HG03108 (cell line): ENCODE data around the gene ATP8A2.
"Not testable (repeated sequence)": the region's sequence is repeated elsewhere in the genome, so short reads cannot be mapped to it uniquely, and the experiment has no call there.

ENCODE experiments used
- ATAC-seq: cut with Tn5 transposase; IDR thresholded peaks from one replicate; pipeline ENCODE4 v1.9.1; 2021; ENCODE audit warnings: moderate library complexity; ENCODE audit not compliant: unreplicated experiment

Gene ATP8A2

DNA sequence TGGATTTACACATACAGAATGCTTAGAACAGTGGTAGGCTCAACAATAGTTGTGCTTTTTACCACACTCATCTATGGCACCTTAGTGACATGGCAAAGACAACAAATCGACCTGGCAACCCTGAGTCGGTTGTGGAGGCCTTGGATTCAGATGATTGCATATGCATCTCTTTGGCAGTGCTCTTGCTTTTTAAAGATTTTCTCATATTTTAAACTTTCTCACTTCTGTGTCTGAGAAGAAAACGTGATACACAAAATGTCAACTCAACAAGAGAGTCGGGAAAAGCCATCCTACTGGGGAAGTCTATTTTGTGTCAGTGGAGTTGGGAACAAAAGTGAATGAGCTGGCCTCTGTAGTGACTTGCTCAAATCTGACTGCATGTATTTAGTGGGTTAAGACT lies 85.8 kb downstream of the ATP8A2 start:
- ATAC-seq = no peak

DNA sequence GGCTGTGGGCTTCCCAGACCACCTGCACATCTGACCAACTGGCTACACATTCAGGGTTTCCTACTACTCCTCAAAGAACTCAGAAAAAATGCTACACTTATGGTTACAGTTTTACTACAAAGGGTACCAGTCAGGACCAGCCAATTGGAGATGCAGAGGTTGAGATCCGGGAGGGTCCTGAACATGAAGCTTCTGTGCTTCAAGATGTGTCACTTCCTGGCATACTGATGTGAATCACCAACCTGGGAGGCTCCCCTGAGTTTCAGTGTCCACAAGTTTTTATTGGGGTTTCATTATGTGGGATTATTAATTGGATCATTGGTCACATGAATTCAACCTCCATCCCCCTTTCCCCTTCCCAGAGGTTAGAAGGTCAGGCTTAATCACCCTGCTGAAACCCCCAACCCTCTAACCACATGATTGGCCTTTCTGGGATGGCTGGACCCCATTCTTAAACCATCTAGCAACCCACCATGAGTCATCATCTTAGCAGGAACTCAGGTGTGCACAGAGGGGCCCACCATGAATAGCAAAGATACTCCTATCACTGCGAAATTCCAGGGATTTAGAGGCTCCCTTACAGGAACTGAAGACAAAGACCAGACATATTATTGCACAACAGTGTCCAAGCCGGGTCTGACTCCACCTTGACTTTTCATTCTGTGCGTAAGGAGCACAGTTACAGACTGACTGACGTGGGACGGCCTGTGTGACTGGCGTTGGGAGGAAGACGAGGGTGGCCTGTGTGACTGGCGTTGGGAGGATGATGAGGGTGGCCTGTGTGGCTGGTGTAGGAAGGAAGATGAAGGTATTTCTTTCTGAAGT lies 90.7 kb downstream of the ATP8A2 start:
- ATAC-seq = no peak

DNA sequence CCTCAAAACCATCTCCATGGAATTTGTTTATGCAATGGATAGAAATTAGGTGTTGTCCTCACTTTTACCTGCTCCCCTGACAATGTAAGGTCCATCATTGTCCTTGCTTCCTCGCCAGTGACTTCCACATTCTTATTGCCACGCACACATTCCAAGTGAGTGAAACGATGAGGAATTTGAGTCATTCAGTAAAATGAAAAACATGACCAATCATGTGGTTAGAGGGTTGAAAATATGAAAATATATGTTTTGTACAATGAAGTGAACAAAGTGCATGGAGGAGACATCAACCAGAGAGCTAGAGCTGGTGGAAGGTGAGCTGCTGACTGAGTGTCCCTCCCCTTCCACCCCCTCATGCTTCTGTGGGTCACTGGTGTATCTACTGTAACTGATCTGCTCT lies 91.7 kb downstream of the ATP8A2 start:
- no peak for ATAC-seq

DNA sequence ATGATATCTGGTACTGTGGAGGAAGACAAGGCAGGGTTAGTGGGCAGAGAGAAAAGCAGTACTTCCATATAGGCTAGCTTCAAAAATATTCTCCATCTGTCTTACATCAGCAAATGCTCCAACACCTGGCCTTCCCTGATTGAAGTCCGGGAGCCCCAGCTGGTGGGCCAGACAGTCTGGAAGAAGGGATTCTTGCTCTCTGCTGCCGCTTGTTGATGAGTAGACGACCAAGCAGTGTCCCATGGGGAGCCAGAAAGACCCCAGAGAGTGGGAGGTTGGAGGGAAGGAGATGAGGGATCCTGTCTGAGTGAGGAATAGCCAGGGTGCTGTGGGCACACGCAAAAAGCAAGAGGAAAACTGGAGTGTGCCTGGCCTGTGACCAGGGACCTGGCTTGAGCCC lies 95.1 kb downstream of the ATP8A2 start:
- no peak for ATAC-seq

DNA sequence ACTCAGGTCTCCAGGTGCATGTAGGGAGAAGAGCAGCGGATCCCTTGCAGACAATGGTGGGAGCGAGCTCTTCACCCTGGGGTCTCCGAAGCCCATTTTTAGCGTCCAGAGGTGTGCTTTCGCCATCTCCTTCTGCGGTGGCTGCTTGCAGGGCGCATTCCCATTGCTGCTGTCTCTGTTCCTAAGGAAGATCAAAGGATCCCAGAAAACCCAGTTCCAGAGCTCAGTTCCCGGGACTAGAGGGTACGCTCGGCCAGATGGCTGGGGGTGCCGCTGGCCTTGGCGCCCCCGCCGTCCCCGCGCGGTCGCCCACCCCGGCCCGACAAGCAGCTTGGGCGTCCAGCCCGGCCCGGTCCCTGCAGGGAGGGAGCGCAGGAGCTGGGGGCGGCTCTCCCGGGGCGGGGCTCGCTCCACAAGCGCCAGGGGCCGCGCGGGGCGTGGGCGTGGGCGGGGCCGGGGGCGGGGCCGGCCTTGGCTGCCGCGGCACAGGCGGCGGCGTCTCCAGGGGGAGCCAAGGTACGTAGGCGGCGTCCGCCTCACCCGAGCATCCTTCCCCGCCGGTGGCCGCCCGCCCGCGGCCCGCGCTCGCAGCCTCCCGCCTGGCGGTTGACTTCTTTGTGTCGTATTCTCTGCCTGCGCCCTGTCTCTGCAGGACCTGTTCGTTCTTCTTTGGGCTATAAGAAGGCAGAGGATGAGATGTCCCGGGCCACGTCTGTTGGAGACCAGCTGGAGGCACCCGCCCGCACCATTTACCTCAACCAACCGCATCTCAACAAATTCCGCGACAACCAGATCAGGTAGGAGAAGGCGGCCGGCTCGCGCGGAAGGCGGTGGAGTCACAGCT lies 96.8 kb downstream of the ATP8A2 start:
- no peak for ATAC-seq

DNA sequence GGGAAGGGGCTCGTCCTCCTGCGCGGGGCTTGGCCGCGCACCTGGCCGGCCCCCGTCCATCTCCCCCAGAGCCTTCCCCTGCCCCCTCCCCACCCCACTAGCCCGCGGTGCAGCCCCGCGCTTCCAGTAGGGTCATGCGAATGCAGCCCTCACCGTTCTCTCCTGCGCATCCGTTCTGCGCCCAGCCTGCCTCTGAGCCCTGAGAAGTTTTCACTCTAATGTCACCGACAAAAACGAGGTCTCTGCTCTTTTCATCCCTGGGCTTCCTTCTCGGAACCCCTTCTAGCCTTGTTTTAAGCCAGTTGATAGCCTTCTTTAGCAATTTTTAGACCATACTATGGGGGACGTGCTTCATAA lies 97.4 kb downstream of the ATP8A2 start:
- no peak for ATAC-seq

DNA sequence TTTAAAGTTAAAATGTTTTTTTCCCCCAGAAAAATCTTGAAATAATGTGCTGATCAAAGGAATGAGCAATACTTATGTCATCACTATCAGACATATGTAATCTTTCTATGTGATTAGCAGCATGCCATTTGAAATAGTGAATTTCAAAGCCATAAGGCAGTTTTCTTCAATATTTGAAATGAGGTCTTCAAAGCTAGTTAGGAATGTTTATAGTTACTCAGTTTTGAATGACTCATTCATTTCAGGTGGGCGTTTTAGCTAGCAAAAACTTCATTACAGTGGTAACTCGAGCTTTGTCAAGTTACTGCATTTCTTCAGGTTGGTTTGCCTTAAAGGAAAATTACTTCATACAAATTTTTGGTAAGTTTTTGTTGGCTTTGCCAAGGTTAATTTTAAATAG lies 102.1 kb downstream of the ATP8A2 start:
- no peak for ATAC-seq

DNA sequence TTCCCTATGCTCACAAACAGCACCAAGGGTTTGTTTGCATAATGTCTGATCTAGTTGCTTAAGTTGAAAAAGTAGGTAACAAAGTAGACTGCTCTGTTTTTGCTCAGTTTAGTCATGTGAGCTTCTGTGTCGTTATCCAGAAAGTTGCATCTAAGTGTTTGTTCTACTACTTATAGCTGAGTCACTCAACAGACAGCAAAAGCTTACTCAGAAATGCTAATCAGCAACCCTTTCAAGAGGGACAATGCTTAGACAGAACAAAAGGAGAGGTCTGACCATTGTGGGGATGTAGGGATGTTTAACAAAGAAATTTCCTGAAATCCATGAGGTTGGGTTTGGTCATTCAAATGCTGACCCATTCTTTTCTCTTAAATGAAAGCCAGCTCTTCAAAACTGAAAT lies 106.4 kb downstream of the ATP8A2 start:
- no peak for ATAC-seq

DNA sequence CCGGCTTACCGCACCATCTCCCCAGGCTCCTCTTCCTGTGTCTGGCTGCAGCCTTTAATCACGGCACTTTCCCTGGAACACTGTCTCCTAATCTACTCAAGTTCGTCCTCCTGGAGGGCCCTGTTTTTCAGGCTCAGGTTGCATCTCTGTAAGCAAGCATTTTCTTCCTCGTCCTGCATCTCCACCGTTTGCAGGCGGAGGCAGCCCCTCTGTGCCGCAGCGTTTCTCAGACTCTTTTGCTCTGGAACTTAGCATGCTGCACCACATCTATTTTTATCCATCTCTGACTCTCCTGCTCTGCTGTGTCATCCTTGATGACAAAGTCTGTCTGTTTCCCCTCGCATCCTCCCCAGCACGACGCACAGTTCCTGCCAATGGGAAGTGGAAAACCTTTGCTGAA lies 117.5 kb downstream of the ATP8A2 start:
- no peak for ATAC-seq

DNA sequence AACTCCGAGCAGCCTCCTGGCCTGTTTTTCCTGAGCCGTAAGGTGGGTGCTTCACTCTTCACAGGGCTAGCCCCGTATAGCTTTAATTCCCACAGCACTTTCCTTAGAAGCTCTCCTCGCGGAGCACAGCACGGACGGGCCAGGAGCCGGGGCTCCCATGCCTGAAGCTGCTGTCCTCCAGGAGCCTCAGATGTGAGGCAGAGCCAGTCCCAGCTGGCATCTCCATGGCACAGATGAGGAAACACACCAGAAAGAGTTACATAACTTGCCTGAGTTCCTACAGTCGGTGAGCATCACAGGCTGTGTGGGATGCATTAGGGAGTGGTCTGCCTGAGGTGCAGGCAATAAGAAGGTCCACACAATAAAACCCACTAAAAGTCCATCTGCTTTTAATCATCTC lies 118.5 kb downstream of the ATP8A2 start:
- no peak for ATAC-seq

DNA sequence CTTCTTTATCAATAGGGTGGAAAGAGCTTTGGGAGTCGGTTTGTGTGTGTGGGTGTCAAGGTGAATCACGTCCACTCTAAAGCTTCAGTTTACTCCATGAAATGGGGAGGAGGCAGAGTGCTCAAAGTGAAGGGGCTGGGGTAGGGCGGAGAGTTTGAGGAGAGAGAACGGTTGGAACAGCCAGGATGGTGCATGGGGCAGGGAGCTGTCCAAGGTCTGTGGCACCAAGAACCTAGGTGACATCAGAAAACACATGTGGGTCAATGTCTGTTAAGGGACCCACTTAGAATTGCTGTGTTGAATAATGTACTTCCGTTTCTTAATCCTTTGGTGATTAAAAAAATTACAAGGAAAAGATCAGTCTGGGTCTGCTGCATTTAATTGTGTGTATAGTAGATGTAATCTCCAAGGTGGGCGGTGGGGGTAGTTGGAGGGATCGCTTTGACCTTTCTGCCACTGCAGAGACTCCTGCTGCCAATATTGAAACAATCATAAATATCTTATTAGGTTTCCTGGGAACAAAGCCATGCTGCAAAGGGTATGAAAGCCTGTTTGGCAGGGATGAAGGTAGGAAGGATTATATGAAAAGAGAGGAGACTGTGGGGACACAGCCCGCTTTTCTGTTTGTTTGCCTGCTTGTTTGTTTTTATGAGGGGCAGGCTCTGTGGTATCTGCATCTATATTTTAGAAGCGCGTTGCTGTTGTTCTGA lies 122.3 kb downstream of the ATP8A2 start:
- no peak for ATAC-seq

DNA sequence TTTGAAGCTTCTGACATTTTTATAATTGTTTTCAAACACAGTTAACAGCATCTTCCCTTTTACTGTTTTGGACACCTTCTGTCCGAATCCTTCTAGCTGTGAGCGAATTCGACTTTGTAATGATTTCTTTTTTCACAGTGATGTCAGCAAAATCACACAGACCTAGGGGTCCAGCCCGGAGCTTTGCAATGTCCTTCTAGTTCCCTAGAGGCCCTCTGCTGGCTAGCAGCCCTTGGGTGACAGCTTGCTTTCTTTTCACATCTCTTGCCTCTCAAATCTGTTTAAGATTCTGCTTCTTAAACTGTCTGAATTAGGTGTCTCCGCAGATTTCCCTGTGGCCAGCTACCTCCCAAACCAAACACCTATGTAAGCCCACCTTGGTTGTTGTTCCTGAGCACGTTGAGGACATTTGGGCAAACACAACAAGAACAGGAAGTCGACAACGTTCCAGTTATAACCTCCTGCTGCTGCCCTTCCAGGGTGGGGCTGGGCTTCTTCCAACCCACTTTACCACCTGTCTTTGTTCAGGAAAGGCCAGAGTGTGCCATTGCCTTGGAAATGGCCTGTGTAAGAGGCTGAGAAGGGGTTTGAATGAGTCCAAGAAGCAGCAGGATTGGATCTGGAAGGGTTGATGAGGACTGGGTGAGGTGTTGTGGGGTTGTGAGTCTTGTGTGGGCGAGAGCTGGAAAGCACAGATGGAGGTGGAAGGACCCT lies 123.1 kb downstream of the ATP8A2 start:
- no peak for ATAC-seq

DNA sequence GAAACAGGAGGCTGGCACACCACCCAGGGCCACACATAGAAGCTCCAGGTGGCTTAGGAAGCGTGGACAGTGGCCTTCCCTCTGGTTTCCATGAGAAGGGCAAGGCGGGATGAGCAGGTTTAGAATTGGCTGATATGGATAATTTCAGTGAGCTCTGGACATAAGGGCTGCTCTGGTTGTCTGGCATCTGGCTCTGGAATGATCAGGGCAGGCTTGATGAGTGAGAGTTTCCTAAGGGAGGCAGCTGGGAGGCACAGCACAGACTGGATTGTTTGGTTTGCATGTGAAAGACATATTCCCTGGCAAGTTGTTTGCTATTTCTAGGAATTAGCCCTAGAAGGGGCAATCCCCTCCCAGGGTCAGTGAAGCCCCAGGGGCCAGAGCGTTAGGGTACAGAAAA lies 129.5 kb downstream of the ATP8A2 start:
- no peak for ATAC-seq

DNA sequence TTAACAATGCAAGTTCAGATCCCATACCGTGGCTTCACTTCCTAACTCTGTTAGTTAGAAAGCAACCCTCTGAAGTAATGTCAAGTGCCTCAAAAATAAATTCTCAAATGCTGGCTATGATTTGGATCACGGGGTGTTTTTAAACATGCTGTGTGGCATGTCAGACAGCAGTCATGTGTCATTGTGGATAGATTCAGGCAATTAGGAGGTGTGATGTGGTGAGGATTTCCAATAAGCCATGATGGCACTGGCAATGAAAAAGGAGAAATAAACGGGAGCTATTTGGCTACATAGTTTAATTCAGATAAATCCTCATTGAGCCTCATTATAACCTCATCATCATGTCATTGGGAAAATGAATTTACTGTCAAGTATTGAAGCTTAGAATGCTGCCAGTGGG lies 130.3 kb downstream of the ATP8A2 start:
- no peak for ATAC-seq

DNA sequence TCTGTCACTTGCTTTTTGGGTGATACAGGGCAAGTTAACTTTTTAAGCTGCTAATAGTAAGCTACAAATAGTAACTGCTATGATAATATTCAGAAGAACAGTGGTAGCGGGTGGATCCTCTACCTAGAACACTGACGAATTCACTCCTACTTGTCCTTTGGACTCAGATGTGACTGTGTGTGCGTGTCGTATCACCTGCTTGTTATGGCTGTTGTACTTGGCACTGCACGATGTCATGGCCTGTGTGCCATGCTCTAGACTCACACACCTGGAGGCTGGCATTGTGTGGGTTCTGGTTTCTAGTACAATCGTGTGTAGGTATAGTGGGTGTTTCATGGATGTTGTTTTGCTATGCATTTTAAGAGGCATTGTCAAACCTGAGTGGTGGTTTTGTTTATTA lies 130.8 kb downstream of the ATP8A2 start:
- no peak for ATAC-seq

DNA sequence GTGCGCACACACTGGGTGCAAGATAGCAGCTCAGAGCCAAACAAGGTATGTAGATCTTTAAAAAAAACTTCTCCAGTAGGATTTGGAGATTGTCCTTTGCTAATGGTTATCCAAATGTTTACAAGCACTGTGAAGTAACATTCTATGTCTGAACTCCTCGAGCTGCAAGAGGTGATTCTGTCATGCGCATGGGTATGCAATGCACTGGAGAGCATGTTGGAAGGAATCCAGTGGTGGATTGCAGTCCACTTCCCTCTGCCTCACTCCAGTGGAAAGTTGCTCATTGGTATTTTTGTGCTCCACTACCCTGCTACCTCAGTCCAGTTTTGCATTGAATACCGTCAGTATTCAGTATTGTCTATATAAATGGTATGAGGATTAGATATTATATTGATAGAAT lies 132.1 kb downstream of the ATP8A2 start:
- no peak for ATAC-seq

DNA sequence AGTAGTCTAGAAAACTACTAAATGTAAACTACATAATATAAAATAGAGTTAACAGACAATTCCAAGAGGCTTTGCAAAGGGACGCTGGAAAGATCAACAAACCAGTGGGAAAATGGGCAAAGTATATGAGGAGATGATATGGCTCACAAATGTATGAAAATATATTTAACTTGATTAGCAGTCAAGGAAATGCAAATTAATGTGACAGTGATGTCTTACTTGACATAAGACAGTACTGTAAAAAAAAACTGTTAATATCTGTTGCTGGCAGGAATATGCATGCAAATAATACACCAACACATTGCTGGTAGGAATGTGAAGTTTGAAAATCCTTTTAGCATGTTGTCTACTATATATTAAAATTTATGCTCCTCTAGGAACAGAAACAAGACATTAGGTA lies 136.1 kb downstream of the ATP8A2 start:
- ATAC-seq = no peak

DNA sequence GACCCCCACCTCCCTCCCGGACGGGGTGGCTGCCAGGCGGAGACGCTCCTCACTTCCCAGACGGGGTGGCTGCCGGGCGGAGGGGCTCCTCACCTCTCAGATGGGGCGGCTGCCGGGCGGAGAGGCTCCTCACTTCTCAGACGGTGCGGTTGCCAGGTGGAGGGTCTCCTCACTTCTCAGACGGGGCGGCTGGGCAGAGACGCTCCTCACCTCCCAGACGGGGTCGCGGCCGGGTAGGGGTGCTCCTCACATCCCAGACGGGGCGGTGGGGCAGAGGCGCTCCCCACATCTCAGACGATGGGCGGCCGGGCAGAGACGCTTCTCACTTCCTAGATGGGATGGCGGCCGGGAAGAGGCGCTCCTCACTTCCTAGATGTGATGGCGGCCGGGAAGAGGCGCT lies 141.3 kb downstream of the ATP8A2 start:
- ATAC-seq = not testable (repeated sequence)

DNA sequence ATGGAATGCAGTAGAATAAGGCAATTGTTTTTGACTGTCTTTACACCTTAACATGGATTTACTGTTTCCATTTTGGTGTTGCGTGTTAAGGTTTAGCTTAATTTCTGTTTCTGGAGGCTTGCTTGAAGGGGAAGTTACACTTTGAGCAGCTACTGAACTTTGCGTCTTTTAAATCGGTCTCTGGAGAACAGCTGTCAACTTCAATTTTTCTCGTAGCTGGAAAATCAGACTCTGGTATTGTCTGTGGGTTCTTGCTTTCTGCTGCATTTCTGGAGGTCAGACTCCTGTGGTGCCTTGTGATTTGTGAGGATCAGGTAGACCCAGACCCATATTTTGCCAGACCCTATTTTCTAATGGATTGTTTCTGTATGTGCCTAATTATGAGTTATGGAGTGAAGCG lies 146.7 kb downstream of the ATP8A2 start:
- ATAC-seq = no peak

DNA sequence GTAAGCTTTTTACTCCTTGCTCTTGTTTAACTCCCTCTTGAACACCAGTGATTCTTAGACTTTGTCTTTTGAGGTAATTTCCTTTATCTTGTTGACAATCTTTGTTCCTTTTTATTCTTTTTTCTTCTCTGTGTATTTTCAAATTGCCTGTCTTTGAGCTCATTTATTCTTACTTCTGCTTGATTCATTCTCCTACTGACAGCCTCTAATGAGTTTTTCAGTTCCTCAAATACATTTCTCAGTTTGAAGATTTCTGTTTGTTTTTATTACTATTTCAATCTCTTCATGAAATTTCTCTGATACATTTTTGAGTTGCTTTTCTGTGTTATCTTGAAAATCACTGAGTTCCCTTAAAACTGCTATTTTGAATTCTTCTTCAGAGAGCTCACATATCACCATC lies 154.1 kb downstream of the ATP8A2 start:
- no peak for ATAC-seq

DNA sequence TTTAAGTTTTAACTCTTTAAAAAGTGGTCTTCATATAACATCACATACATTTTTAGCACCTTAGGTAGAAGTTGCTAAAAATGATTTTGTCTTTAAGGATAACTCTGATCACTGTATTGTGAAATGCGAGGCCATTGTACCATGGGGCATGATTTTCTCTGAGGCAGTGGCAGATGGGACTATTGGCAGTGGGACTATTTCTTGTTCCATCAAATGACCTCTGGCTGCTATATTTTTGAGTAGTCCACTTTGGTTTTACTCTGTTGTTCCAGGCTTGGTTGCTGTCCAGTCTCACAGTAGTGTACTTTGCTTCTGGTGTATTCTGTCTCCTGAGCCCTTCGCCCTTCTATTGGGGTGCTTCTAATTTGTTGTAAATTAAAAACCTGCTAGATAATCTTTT lies 156.5 kb downstream of the ATP8A2 start:
- no peak for ATAC-seq
